Measurements from ENCODE around the gene PCSK6. TPM values are rescaled to one million over a fixed set of nuclear protein-coding genes. Genes with fewer than 3 reads are reported as not detected.

PCSK6 gene
- total RNA-seq, 4 donors from 2014 or later, result 12.8 to 23.2 (median 18.4) TPM

DNA sequence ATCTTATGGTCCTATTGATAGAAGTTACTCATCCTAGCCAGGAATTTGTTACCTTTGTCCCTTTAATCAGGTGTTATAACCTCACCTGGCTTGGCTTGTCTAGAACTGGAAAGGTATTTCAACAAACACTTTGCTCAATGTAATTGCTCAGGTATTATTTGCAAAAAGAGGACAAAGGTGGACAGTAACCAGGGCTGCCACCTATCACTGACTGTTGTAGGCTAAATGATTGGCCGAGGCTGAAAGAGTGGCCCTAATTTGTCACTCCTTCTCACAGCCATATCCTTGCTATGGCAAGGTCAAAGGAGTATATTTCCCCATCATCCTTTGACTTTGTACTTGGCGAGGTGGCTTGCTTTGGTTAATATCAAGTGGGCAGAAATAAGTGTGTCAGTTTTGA, 209.5 kb downstream of the PCSK6 start:
- peaks cover 0 to 60% of the 10 kb centered on the region in 2 donors for H3K36me3 ChIP-seq
- 69 to 90% methylated on average over 2 of the region's 2 CpGs for WGBS, 2 donors (ENCODE audit: low coverage in 1 of 2)

DNA sequence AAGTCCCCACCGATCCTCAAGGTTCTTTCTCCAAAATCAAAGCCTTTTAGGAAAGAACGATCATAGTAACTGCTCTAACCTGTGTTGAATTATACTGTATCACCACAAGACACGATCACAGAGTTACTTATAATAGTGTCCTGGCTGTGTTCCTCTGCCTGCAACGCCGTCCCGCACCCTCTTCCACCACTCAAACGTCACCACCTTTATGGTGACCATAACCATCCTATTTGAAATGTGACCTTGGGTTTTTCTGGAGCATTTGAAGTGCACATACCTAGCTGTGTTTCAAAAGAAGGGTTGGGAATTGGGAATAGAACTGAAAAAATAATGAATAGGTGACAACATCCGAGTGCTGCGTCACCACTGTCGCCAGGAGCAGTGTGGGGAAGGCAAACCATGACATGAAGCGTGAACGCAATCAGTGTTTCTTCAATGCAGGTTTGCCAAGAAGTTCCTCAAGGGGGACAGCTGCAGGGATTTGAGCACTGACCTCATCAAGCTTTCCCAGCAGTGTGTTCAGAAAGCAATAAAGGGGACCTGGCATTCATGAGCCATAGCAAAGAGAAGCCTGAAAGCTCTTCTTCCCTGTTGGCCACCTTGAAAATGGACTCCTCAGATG, 211.5 kb downstream of the PCSK6 start:
- 72 to 77% methylated on average over 3 to 12 of the region's 12 CpGs for WGBS, 2 donors (ENCODE audit: low coverage in 1 of 2)
- H3K27ac ChIP-seq, result peak overlapping the region; percentile 26 to 94 (median 94)
- no peak for ATAC-seq
- H3K36me3 ChIP-seq, result peaks cover 3 to 60% of the 10 kb centered on the region in 2 donors
- H3K27me3 ChIP-seq, result no peaks in the 10 kb centered on the region
- H3K9me3 ChIP-seq, result no peaks in the 10 kb centered on the region
- H3K4me1 ChIP-seq, result peaks cover 0 to 29% (median 12%) of the 10 kb centered on the region in 3 donors
- no peak for TF ChIP-seq POLR2A (IDR thresholded peaks at IDR 0.05)
- TF ChIP-seq, protein P1, sequence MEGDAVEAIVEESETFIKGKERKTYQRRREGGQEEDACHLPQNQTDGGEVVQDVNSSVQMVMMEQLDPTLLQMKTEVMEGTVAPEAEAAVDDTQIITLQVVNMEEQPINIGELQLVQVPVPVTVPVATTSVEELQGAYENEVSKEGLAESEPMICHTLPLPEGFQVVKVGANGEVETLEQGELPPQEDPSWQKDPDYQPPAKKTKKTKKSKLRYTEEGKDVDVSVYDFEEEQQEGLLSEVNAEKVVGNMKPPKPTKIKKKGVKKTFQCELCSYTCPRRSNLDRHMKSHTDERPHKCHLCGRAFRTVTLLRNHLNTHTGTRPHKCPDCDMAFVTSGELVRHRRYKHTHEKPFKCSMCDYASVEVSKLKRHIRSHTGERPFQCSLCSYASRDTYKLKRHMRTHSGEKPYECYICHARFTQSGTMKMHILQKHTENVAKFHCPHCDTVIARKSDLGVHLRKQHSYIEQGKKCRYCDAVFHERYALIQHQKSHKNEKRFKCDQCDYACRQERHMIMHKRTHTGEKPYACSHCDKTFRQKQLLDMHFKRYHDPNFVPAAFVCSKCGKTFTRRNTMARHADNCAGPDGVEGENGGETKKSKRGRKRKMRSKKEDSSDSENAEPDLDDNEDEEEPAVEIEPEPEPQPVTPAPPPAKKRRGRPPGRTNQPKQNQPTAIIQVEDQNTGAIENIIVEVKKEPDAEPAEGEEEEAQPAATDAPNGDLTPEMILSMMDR (IDR thresholded peaks at IDR 0.05), result no peak
- no peak for TF ChIP-seq POLR2AphosphoS5 (IDR thresholded peaks at IDR 0.05)
- no peak for TF ChIP-seq EP300 (IDR thresholded peaks at IDR 0.05)
- H3K4me3 ChIP-seq, result peak overlapping the region; percentile 57 to 87

More for the DNA sequence above, 209.5 kb downstream of the PCSK6 start:
- H3K4me3 ChIP-seq, result no peak overlapping the region
- peaks cover 0 to 26% (median 12%) of the 10 kb centered on the region in 3 donors for H3K4me1 ChIP-seq
- no peaks in the 10 kb centered on the region for H3K9me3 ChIP-seq
- no peak overlapping the region for H3K27ac ChIP-seq
- no peaks in the 10 kb centered on the region for H3K27me3 ChIP-seq
- no peak for ATAC-seq
- TF ChIP-seq, protein P1 (IDR thresholded peaks at IDR 0.05), result no peak
- no peak for TF ChIP-seq POLR2AphosphoS5 (IDR thresholded peaks at IDR 0.05)

DNA sequence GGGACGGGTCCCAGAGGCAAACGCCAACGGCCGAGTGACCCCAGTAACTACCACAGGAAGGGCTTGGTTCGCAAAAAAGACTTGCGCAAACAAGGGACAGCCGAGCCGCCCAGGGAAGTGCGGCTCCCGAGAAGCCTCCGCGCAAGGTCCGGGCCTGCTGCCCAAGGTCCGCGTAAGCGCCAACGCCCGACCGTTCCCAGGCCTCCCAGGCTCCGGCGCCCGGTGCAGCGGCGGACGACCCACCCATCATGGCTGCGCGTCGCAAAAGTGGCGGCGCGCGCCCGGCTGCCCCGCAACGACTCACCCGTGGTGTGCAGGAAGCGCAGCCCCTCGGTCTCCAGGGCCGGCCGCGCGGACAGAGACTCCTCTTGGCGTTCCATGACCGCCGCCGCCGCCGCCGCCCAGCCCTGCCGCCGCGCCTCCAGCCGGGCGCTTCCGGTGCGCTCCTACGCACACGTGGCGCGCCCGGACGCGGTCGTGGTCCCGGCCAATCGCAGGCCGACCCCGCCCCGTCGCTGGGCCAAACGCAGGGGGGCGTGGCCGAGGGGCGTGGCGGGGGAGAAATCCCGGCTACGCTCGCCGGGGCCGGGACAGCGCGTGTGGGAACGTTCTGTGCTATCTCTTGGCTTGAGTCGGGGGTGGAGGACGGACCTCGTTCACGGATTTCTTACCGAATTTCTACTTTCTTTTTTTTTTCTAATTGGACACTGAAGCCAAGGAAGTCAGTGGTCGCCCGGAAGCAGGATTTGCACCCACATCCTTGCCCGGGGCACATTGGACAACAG, 212.3 kb downstream of the PCSK6 start, which contains the start of gene SELENOS:
SELENOS (minus strand) TSS at position 448 of the 785 bp plus-strand sequence; CDS start at position 380, 68 bp downstream.
- peak within 1 kb of the TSS; percentile 52 to 94 (median 94) for H3K27ac ChIP-seq
- ATAC-seq, result peak; percentile 98

DNA sequence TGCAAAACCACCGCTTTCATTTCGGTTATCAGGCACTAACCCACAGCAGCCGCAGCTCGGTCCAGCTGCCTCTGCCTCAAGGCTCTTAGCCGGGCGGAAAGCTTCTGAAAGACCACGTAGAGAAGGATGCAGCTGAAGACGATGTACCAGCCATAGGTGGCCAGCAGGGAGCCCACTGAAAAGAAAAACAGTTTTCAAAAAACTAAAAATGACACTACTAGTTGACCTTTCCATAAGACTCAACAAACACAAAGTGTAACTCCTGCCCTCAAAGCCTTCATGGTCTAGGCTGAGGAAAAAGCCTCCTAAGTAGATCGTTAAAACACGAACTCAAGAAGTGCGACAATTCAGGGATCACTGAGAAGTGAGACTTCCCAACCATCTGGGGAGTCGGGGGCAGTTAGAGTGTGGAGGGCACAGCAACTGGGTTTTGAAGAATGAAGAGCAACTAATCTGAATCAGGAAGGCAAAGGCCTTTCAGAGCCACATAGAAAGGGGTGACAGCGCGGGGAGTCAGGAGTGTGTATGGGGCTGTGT, 212.9 kb downstream of the PCSK6 start:
- ATAC-seq, result no peak
- no peaks in the 10 kb centered on the region for H3K27me3 ChIP-seq
- H3K27ac ChIP-seq, result peak overlapping the region; percentile 52 to 94 (median 94)
- H3K36me3 ChIP-seq, result peaks cover 3 to 60% of the 10 kb centered on the region in 2 donors
- WGBS, 2 donors (ENCODE audit: low coverage in 1 of 2), result 0% methylated on average over 6 of the region's 14 CpGs; no CpG with 5 or more reads in 1 of the 2 donors
- no peaks in the 10 kb centered on the region for H3K9me3 ChIP-seq
- peak overlapping the region; percentile 57 to 87 for H3K4me3 ChIP-seq
- TF ChIP-seq EP300 (IDR thresholded peaks at IDR 0.05), result no peak
- TF ChIP-seq, protein P1 (IDR thresholded peaks at IDR 0.05), result peak in 3 of 4 experiments; percentile 10 to 37 (median 17)
- H3K4me1 ChIP-seq, result peaks cover 0 to 29% (median 12%) of the 10 kb centered on the region in 3 donors

More for the DNA sequence above, 212.3 kb downstream of the PCSK6 start, which contains the start of gene SELENOS:
- H3K4me1 ChIP-seq, result peaks cover 0 to 29% (median 12%) of the 10 kb centered on the region in 3 donors
- H3K27me3 ChIP-seq, result no peaks in the 10 kb centered on the region
- peak within 1 kb of the TSS; percentile 57 to 87 for H3K4me3 ChIP-seq
- H3K9me3 ChIP-seq, result no peaks in the 10 kb centered on the region
- 0% methylated on average over 17 of the region's 91 CpGs; no CpG with 5 or more reads in 1 of the 2 donors for WGBS, 2 donors (ENCODE audit: low coverage in 1 of 2)
- peaks cover 3 to 60% of the 10 kb centered on the region in 2 donors for H3K36me3 ChIP-seq
- TF ChIP-seq POLR2AphosphoS5 (IDR thresholded peaks at IDR 0.05) (peak; percentile 69), POLR2A (IDR thresholded peaks at IDR 0.05) (peak; percentile 91 to 94), EP300 (IDR thresholded peaks at IDR 0.05) (no peak)
- TF ChIP-seq, protein P1 (IDR thresholded peaks at IDR 0.05), result peak in 1 of 4 experiments; percentile 23

Data from gastroesophageal sphincter (tissue), 4 donors.